Measurements from ENCODE around the gene NAGPA.

NAGPA gene

GRCh38 chr16:4982056-4982867, 51.5 kb downstream of the NAGPA start:
- no peak overlapping the region for H3K27ac ChIP-seq (ENCODE audit: low read depth, low read length)
- peaks cover 6% of the 10 kb centered on the region for H3K4me1 ChIP-seq (ENCODE audit: control insufficient read depth, insufficient read depth, low read length)
- H3K27me3 ChIP-seq (ENCODE audit: control insufficient read depth, insufficient read depth, low read length), result peaks cover 23% of the 10 kb centered on the region
- H3K9ac ChIP-seq (ENCODE audit: low read length), result no peak overlapping the region
- no peak overlapping the region for H3K4me3 ChIP-seq (ENCODE audit: low read depth, low read length)
- H3K36me3 ChIP-seq (ENCODE audit: control insufficient read depth, insufficient read depth, low read length), result no peaks in the 10 kb centered on the region
- H3K9me3 ChIP-seq (ENCODE audit: control insufficient read depth, insufficient read depth, low read depth, low read length), result no peaks in the 10 kb centered on the region

DNA sequence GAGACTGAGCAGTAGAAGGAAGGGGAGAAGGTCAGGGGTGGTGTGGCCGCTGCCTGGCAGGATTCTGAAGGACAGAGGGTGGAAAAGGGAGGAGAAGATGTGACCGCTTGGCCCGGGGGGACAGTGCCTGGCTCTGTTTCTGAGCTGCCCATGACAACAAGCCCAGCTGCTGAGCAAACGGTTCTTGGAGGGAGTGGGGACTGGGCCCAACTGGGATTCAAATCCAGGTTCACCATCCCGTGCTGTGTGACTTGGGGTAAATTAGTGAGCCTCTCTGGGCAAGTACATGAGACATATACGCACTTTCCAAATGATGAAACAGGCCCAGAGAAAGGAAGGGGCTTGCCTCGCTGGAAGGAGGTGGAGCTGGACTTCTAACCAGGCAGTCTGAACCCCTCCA, 52.3 kb downstream of the NAGPA start:
- Histone ChIP-seq H3K9ac (ENCODE audit: low read length) (no peak overlapping the region), H3K9me3 (ENCODE audit: control insufficient read depth, insufficient read depth, low read depth, low read length) (no peaks in the 10 kb centered on the region), H3K36me3 (ENCODE audit: control insufficient read depth, insufficient read depth, low read length) (no peaks in the 10 kb centered on the region), H3K4me3 (ENCODE audit: low read depth, low read length) (no peak overlapping the region), H3K4me1 (ENCODE audit: control insufficient read depth, insufficient read depth, low read length) (peaks cover 6% of the 10 kb centered on the region), H3K27me3 (ENCODE audit: control insufficient read depth, insufficient read depth, low read length) (peaks cover 15% of the 10 kb centered on the region), H3K27ac (ENCODE audit: low read depth, low read length) (no peak overlapping the region)

DNA sequence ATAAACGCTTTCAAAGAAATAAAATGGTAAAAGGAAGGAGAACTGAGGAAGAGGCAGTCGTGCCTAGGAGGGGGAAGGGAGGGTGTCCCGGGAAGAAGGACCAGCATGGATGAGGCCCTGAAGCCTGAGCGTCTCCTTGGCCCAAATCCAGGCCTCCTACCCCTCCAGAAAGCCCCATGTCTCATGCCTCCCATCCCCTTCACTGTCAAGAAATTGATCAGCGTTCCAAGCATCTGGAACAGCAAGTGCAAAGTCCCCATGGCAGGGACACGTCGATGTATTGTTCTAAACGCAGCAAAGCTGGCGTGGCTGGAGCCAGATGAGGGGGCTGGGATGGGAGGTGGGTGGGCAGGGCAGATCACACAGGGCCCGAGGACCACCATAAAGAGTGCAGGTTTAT, 53.0 kb downstream of the NAGPA start:
- Histone ChIP-seq H3K27ac (ENCODE audit: low read depth, low read length) (no peak overlapping the region), H3K4me1 (ENCODE audit: control insufficient read depth, insufficient read depth, low read length) (peaks cover 6% of the 10 kb centered on the region), H3K9ac (ENCODE audit: low read length) (no peak overlapping the region), H3K27me3 (ENCODE audit: control insufficient read depth, insufficient read depth, low read length) (peaks cover 8% of the 10 kb centered on the region; the same call in 1 of the 2 replicates), H3K9me3 (ENCODE audit: control insufficient read depth, insufficient read depth, low read depth, low read length) (no peaks in the 10 kb centered on the region), H3K36me3 (ENCODE audit: control insufficient read depth, insufficient read depth, low read length) (no peaks in the 10 kb centered on the region), H3K4me3 (ENCODE audit: low read depth, low read length) (no peak overlapping the region)

DNA sequence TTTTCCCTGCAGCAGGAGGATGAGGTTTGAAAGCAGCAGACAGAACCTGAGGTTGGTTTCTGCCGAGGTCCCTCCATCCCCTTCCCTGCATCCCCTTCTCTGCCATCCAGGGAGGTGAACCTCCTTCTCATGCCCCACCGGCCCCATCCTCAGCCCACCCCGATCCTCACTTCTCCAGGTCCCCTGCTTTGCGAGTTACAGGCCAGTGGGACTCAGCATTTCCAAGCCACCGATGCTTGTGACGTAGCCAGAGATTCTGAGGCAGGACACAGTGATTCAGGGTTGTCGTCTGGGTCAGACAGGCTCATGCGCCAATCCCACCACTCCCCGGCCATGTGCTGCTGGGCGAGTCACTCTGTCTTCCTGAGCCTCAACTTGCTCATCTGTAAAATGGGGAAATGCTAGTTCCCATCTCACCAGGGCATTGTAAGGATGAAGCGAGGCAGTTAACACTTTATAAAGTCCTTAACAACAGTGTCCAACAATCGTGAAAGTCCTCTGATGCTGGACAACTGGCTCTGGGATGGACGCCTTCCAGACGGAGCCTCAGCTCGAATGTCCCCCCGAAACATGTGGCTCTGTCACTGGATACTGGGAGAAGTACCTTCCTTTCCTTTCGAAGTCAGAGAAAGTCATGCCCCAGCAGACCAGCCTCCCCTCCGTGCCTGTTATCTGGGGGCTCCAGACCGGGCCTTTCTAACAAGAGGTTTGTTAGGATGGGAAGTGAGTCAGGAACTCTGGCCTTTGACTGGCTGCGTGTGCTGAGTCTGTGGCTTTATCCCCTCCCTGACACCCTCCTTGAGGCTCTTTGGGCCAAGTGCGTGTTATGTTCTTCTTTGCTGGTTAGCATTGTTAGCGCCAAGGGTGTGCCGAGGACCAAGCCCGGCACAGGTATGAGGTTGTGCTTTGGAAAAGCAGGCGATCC, 53.7 kb downstream of the NAGPA start:
- no peaks in the 10 kb centered on the region for H3K36me3 ChIP-seq (ENCODE audit: control insufficient read depth, insufficient read depth, low read length)
- no peak overlapping the region for H3K4me3 ChIP-seq (ENCODE audit: low read depth, low read length)
- H3K4me1 ChIP-seq (ENCODE audit: control insufficient read depth, insufficient read depth, low read length), result peaks cover 6% of the 10 kb centered on the region
- peaks cover 4% of the 10 kb centered on the region; the same call in 1 of the 2 replicates for H3K27me3 ChIP-seq (ENCODE audit: control insufficient read depth, insufficient read depth, low read length)
- no peaks in the 10 kb centered on the region for H3K9me3 ChIP-seq (ENCODE audit: control insufficient read depth, insufficient read depth, low read depth, low read length)
- H3K27ac ChIP-seq (ENCODE audit: low read depth, low read length), result no peak overlapping the region
- H3K9ac ChIP-seq (ENCODE audit: low read length), result no peak overlapping the region

GRCh38 chr16:4979164-4979563, 54.6 kb downstream of the NAGPA start:
- Histone ChIP-seq H3K9me3 (ENCODE audit: control insufficient read depth, insufficient read depth, low read depth, low read length) (no peaks in the 10 kb centered on the region), H3K4me3 (ENCODE audit: low read depth, low read length) (no peak overlapping the region), H3K36me3 (ENCODE audit: control insufficient read depth, insufficient read depth, low read length) (no peaks in the 10 kb centered on the region), H3K4me1 (ENCODE audit: control insufficient read depth, insufficient read depth, low read length) (peaks cover 6% of the 10 kb centered on the region), H3K9ac (ENCODE audit: low read length) (no peak overlapping the region), H3K27me3 (ENCODE audit: control insufficient read depth, insufficient read depth, low read length) (no peaks in the 10 kb centered on the region; the same call in 1 of the 2 replicates), H3K27ac (ENCODE audit: low read depth, low read length) (no peak overlapping the region)

DNA sequence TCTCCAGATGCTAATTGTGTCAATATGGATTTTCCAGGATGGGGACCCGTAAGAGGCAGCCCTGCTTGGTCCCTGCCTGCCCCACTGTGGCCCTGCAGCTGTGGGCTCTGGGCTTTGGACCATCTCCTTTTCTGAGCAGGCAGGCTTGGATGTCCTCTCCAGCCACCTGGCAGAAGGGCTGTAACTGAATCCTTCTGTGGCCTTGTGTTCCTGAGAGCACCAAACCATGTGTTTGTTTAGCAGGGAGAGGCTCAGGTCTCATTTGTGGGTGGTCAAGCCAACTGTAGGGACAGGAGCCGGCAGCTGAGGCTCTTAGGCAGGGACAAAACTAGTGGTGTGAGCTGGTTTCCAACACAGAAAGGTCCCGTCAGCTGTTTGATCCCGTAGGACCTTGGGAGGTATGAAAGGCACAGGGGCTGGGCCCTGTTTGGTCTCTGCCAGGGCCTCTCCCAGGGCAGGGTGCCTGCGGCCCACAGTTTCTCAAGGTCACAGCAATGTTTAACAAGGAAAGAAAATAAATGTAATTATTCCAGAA, 57.1 kb downstream of the NAGPA start:
- Histone ChIP-seq H3K9me3 (ENCODE audit: control insufficient read depth, insufficient read depth, low read depth, low read length) (no peaks in the 10 kb centered on the region), H3K9ac (ENCODE audit: low read length) (no peak overlapping the region), H3K36me3 (ENCODE audit: control insufficient read depth, insufficient read depth, low read length) (no peaks in the 10 kb centered on the region), H3K27ac (ENCODE audit: low read depth, low read length) (no peak overlapping the region), H3K27me3 (ENCODE audit: control insufficient read depth, insufficient read depth, low read length) (no peaks in the 10 kb centered on the region), H3K4me3 (ENCODE audit: low read depth, low read length) (no peak overlapping the region), H3K4me1 (ENCODE audit: control insufficient read depth, insufficient read depth, low read length) (0 out of 2 replicates have a peak, but pooled peaks cover under 1% of the 10 kb centered on the region)

GRCh38 chr16:4976079-4976478, 57.7 kb downstream of the NAGPA start:
- no peaks in the 10 kb centered on the region for H3K27me3 ChIP-seq (ENCODE audit: control insufficient read depth, insufficient read depth, low read length)
- no peaks in the 10 kb centered on the region for H3K9me3 ChIP-seq (ENCODE audit: control insufficient read depth, insufficient read depth, low read depth, low read length)
- H3K9ac ChIP-seq (ENCODE audit: low read length), result no peak overlapping the region
- no peaks in the 10 kb centered on the region for H3K36me3 ChIP-seq (ENCODE audit: control insufficient read depth, insufficient read depth, low read length)
- H3K4me3 ChIP-seq (ENCODE audit: low read depth, low read length), result no peak overlapping the region
- no peak overlapping the region for H3K27ac ChIP-seq (ENCODE audit: low read depth, low read length)
- H3K4me1 ChIP-seq (ENCODE audit: control insufficient read depth, insufficient read depth, low read length), result no peaks in the 10 kb centered on the region

Data from HUES6 (cell line).